Mucosa of descending colon (tissue), 3 donors: Measurements from ENCODE around the gene DDX17. TPM values are rescaled to one million over a fixed set of nuclear protein-coding genes. Genes with fewer than 3 reads are reported as not detected.

ENCODE experiments used
- ATAC-seq: fragments of 200-7000 bp; cut with Tn5 transposase; one replicate; pipeline ENCODE4 v1.9.1; 2020; ENCODE audit warnings: mild to moderate bottlenecking, moderate library complexity
- DNase-seq, 3 donors: peaks; one replicate each; pipeline ENCODE4 v3.0.0-alpha.2; 2020
- H3K36me3 ChIP-seq: fragments of 200-600 bp; one replicate; pipeline ENCODE4 v1.8.0; 2021; ENCODE audit warnings: low read depth, mild to moderate bottlenecking
- H3K4me1 ChIP-seq: fragments of 200-600 bp; one replicate; pipeline ENCODE4 v1.8.0; 2021; ENCODE audit warnings: low read depth, mild to moderate bottlenecking
- H3K4me3 ChIP-seq: fragments of 200-600 bp; one replicate; pipeline ENCODE4 v1.8.0; 2021; ENCODE audit warnings: mild to moderate bottlenecking
- H3K9me3 ChIP-seq: fragments of 200-600 bp; one replicate; pipeline ENCODE4 v1.8.0; 2021; ENCODE audit warnings: mild to moderate bottlenecking
- CTCF ChIP-seq: fragments of 200-600 bp; IDR thresholded peaks from one replicate; pipeline ENCODE4 v1.8.0; 2022; ENCODE audit warnings: antibody characterized with exemption, mild to moderate bottlenecking
- intact Hi-C, 2 donors: fragments of 100-400 bp; cut with DNase I in 1 of 2; cut with micrococcal nuclease in 1 of 2; formaldehyde crosslinking; loops; one replicate each; pipeline versions ENCODE4 v1.11.0 to v1.11.1; 2022; cut with DNase I, micrococcal nuclease
- total RNA-seq, 3 donors: library from RNA; stranded (reverse); fragmentation: NEBNext Ultra II Directional in 2 of 3; extraction: Animal tissue kit (Norgen Biotek cat#: 25700) in 2 of 3; gene quantifications; one replicate each; pipeline versions ENCODE4 v1.2.1 to v1.2.4, GENCODE V29; 2021 to 2023
- donor health status: DM: no; HTN: no; CAD: no; lungs with moderate emphysema.
- donor health status: DM: no; HTN: no; CAD: no.
- donor health status: DM: no; HTN: yes; CAD: no.

Gene DDX17
- total RNA-seq, 3 donors from 2014 or later, result 279 to 464 (median 363) TPM

GRCh38 chr22:38490915-38491314 is 15.2 kb downstream of the DDX17 start:
- TF ChIP-seq CTCF, result no peak
- Histone ChIP-seq H3K9me3 (no peaks in the 10 kb centered on the region), H3K4me3 (no peak overlapping the region), H3K36me3 (peaks cover 36% of the 10 kb centered on the region), H3K4me1 (peaks cover 5% of the 10 kb centered on the region)
- DNase-seq, result peak in 2 of 3 donors; percentile 53 to 79
- intact Hi-C loops, result no loop called here
- ATAC-seq, result peak; percentile 81

- no peaks in the 10 kb centered on the region for H3K9me3 ChIP-seq
- intact Hi-C loops, result no loop called here
- no peak for TF ChIP-seq CTCF
- H3K4me3 ChIP-seq, result no peak overlapping the region
- H3K36me3 ChIP-seq, result peaks cover 36% of the 10 kb centered on the region
- peaks cover 5% of the 10 kb centered on the region for H3K4me1 ChIP-seq
- ATAC-seq (peak; percentile 6), DNase-seq (no peak)
These were observed 15.6 kb downstream of the DDX17 start for GRCh38 chr22:38490475-38490874.

DNA sequence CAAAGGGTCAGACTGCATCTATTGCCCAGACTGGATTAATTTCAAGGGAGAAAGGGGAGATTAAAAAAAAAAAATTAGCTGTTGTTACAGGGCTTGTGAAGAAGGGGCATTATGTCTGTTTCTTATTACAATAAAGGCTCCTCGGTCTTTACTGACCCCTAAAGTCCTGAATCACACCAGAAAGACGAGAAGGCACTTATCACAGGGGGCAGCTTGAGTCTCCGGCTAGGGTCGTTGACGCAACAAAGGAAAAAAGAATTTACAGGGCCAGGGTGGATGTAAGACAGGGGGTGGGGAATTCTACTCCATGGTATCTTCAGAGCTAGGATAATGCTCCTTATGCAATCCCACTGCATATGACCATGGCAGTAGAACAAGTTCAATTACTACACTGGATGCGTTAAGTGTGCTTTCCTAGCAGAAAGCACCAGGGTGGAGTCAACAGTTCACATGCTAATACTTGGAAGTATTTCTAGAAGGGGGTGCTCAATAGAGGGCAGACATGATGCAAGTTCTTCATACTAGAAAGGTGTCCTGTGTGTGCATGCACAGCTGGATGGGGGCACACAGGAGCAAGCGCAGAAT is 16.5 kb downstream of the DDX17 start:
- Histone ChIP-seq H3K36me3 (peaks cover 31% of the 10 kb centered on the region), H3K4me3 (no peak overlapping the region), H3K4me1 (peaks cover 5% of the 10 kb centered on the region), H3K9me3 (no peaks in the 10 kb centered on the region)
- intact Hi-C loops, result no loop called here
- DNase-seq, result no peak
- ATAC-seq, result no peak
- no peak for TF ChIP-seq CTCF

DNA sequence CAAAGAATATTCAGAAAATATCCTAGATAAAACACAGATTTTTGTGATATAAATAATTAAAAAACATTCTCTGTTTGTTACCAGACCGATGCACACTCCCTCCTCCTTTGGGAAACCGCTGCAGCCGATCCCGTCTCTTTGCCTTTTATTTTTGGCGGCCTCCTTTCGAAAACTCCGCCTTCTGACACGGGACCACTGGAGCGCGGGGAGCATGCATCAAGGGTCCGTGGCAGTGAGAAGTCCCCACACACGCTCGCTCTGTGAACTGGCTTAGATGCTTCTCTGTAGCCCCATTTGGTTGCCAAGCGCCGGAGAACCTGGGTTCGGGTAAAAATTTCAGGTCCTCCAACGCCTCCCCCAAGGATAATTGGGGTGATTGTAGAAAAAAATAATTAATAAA is 17.0 kb downstream of the DDX17 start:
- peaks cover 27% of the 10 kb centered on the region for H3K36me3 ChIP-seq

DNA sequence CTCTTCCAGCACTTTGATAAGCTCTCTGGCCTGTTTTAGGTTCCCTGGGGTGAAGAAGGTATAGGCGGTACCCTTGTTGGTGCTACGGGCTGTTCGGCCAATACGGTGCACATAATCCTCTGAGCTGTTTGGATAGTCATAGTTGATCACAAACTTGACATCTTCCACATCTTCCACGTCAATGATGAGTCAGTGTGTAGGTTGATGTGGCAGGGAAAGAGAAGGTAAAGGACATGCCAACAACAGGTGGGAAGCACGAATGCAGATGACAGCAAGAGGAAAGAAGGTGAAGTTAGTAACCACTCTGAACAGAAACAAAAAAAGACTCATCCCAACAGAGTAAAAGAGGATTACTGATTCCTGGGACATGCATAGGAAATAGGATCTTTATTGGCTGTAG is 18.2 kb downstream of the DDX17 start:
- no peak for TF ChIP-seq CTCF
- intact Hi-C loops, result no loop called here
- ATAC-seq (no peak), DNase-seq (no peak)
- Histone ChIP-seq H3K4me1 (peaks cover 5% of the 10 kb centered on the region), H3K9me3 (no peaks in the 10 kb centered on the region), H3K36me3 (peaks cover 18% of the 10 kb centered on the region), H3K4me3 (no peak overlapping the region)

More for the DNA sequence above, 17.0 kb downstream of the DDX17 start:
- DNase-seq, result no peak
- Histone ChIP-seq H3K4me1 (peaks cover 5% of the 10 kb centered on the region), H3K4me3 (no peak overlapping the region), H3K9me3 (no peaks in the 10 kb centered on the region)
- intact Hi-C loops, result no loop called here
- no peak for ATAC-seq
- TF ChIP-seq CTCF, result no peak

- TF ChIP-seq CTCF, result no peak
- intact Hi-C loops, result no loop called here
- Histone ChIP-seq H3K9me3 (no peaks in the 10 kb centered on the region), H3K4me3 (no peak overlapping the region), H3K36me3 (peaks cover 18% of the 10 kb centered on the region), H3K4me1 (peaks cover 1% of the 10 kb centered on the region)
- DNase-seq, result no peak
- ATAC-seq, result peak; percentile 15
These were observed 20.3 kb downstream of the DDX17 start for GRCh38 chr22:38485783-38486182.
